ENCODE measurements around the gene EIF5A.

- no peak for TF ChIP-seq CTCF (IDR thresholded peaks at IDR 0.05)
- TF ChIP-seq POLR2A (IDR thresholded peaks at IDR 0.05): no peak
- TF ChIP-seq POLR2AphosphoS5 (IDR thresholded peaks at IDR 0.05): no peak
Measured at GRCh38 chr17:7263801-7264078, 43.7 kb upstream of the EIF5A start.
